ENCODE results near the gene CNN2. TPM values are rescaled to one million over a fixed set of nuclear protein-coding genes. Genes with fewer than 3 reads are reported as not detected.

Gene CNN2
- total RNA-seq, 1 experiment from 2014 or later = 296 TPM

DNA sequence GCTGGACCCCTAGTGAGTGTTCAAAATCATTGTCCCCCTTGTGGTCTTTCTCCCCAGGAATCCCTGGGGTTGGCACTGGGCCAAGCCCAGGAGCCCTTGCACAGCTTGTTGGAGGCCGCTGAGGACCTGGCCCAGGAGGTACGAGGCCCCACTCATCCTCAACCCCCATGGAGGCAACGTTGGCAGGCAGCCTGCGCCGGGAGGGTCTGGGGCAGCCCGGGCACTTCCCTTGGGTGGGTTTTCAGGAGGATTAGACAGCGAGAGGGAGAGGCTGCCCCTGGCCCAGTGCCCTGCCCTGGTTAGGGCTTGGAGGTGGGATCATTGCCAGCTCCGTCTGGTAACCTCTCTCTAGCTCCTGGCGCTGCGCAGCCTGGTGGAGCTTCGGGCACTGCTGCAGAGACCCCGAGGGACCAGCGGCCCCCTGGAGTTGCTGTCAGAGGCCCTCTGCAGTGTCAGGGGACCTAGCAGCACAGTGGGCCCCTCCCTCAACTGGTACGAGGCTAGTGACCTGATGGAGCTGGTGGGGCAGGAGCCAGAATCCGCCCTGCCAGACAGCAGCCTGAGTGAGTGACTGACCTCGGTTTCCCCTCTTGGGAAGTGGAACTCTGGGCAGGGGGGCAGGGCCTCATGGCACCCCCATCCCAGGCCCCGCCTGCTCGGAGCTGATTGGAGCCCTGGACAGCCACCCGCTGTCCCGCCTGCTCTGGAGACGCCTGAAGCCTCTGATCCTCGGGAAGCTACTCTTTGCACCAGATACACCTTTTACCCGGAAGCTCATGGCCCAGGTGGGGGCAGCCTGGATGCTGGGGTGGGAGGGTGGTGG lies 16.5 kb downstream of the CNN2 start:
- peak; percentile 19 for DNase-seq (ENCODE audit: low spot score)
- in situ Hi-C loops (cut with HindIII; ENCODE audit: low sequenced_read_pairs) = no loop called here

DNA sequence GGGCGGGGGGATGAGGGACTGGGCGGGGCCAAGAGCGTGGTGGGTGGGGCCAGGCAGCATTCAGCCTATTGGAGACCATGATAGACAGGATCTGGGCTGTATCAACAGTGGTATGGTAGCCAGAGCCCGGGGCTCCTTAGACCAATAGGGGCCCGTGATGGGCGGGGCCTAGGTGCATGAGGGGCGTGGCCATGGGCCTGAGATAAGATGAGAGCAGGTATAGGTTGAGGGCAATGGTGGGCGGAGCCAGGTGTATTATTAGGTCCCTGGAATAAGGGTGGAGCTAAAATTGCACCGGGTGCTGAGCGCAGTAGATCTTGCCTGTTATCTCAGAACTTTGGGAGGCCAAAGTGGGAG lies 18.8 kb downstream of the CNN2 start:
- in situ Hi-C loops (cut with HindIII; ENCODE audit: low sequenced_read_pairs) = no loop called here
- DNase-seq (ENCODE audit: low spot score) = peak; percentile 33

DNA sequence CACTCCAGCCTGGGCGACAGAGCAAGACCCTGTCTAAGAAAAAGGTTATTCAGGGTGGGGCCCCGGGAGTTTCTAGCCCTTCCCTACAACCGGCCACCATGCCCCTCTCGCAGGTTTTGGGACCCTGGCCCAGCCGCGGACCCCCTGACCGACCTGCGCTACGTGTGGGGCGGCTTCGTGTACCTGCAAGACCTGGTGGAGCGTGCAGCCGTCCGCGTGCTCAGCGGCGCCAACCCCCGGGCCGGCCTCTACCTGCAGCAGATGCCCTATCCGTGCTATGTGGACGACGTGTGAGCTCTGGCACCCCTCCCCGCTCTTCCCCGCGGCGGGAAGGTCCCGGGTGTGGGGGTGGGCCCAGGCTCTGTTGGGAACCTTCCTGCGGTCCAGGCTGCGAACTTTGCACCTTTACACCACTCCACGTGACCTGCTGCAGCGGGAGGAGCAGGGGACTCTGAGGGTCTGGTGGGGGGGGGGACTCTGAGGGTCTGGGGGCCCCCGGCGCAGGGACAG lies 19.8 kb downstream of the CNN2 start:
- in situ Hi-C loops (cut with HindIII; ENCODE audit: low sequenced_read_pairs) = no loop called here
- no peak for DNase-seq (ENCODE audit: low spot score)

DNA sequence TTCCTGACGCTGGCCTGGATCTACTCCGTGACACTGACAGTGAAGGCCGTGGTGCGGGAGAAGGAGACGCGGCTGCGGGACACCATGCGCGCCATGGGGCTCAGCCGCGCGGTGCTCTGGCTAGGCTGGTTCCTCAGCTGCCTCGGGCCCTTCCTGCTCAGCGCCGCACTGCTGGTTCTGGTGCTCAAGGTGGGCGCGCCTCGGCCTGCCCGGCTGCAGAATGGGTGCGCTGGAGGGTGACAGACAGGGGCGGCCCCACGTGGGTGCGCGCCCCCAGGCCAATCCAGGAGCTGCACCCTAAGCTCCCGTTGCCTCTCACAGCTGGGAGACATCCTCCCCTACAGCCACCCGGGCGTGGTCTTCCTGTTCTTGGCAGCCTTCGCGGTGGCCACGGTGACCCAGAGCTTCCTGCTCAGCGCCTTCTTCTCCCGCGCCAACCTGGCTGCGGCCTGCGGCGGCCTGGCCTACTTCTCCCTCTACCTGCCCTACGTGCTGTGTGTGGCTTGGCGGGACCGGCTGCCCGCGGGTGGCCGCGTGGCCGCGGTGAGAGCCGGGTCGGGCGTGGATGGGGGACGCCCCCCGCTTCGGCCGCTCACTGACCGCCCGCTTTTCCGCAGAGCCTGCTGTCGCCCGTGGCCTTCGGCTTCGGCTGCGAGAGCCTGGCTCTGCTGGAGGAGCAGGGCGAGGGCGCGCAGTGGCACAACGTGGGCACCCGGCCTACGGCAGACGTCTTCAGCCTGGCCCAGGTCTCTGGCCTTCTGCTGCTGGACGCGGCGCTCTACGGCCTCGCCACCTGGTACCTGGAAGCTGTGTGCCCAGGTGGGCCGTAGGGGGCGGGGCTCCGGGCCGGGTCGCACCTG lies 20.7 kb downstream of the CNN2 start:
- in situ Hi-C loops (cut with HindIII; ENCODE audit: low sequenced_read_pairs) = no loop called here
- DNase-seq (ENCODE audit: low spot score) = no peak

DNA sequence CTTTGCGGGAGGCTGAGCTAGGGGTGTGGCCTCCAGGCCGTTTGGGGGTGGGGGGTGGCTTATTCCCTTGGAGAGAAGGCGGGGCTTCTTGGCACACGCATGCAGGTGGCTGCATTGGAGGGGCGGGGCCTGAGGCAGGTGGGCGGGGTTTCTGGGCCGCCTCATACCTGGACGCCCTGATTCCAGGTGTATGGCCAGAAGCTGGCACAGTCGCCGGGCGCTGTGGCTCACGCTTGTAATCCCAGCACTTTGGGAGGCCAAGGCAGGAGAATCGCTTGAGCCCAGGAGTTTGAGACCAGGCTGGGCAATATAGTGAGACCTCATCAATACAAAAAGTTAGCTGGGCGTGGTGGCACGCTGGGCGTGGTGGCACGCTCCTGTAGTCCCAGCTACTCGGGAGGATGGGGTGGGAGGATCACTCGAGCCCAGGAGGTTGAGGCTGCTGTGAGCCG lies 21.3 kb downstream of the CNN2 start:
- DNase-seq (ENCODE audit: low spot score) = no peak
- in situ Hi-C loops (cut with HindIII; ENCODE audit: low sequenced_read_pairs) = no loop called here

DNA sequence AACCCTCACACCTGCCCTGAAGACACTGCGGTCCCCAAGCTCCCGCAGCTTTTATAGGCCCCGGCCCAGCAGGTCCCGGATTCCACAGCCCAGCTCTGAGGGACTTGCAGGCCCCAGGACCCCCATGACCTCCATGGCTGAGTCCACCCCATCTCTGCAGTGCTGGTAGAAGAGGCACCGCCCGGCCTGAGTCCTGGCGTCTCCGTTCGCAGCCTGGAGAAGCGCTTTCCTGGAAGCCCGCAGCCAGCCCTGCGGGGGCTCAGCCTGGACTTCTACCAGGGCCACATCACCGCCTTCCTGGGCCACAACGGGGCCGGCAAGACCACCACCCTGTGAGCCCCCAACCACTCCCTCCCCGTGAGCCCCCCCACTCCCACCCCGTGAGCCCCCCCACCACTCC lies 22.7 kb downstream of the CNN2 start:
- DNase-seq (ENCODE audit: low spot score) = no peak
- in situ Hi-C loops (cut with HindIII; ENCODE audit: low sequenced_read_pairs) = no loop called here

DNA sequence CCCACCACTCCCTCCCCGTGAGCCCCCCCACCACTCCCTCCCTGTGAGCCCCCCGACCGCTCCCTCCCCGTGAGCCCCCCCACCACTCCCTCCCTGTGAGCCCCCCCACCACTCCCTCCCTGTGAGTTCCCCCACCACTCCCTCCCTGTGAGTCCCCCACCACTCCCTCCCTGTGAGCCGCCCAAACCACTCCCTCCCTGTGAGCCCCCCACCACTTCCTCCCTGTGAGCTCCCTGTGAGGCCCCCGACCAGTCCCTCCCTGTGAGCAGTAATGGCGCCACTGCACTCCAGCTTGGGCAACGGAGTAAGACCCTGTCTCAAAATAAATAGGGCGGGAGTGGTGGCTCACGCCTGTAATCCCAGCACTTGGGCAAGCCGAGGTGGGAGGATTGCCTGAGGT lies 23.4 kb downstream of the CNN2 start:
- in situ Hi-C loops (cut with HindIII; ENCODE audit: low sequenced_read_pairs) = no loop called here
- DNase-seq (ENCODE audit: low spot score) = no peak

DNA sequence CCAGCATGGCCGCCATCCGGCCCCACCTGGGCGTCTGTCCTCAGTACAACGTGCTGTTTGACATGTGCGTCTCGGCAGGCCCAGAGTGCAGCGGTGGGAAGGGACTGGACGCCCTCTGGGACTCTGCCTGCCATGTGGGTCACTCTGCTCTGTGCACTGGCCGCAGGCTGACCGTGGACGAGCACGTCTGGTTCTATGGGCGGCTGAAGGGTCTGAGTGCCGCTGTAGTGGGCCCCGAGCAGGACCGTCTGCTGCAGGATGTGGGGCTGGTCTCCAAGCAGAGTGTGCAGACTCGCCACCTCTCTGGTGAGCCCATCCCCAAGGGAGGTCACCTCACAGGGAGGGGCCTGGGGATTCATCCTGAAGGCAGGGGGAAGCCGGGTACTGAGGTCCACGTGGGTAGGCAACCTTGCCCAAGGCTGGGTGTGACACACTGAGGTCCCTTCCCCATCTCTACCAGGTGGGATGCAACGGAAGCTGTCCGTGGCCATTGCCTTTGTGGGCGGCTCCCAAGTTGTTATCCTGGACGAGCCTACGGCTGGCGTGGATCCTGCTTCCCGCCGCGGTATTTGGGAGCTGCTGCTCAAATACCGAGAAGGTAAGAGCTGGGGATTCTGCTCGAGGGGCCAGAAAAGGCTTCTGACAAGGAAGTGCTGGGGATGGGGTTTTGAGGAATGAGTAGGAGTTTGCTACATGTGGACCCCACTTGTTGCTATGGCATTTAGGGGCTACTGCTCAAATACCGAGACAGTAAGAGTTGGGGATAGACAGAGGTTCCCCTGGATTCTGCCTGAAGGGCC lies 24.8 kb downstream of the CNN2 start:
- no peak for DNase-seq (ENCODE audit: low spot score)
- in situ Hi-C loops (cut with HindIII; ENCODE audit: low sequenced_read_pairs) = no loop called here

DNA sequence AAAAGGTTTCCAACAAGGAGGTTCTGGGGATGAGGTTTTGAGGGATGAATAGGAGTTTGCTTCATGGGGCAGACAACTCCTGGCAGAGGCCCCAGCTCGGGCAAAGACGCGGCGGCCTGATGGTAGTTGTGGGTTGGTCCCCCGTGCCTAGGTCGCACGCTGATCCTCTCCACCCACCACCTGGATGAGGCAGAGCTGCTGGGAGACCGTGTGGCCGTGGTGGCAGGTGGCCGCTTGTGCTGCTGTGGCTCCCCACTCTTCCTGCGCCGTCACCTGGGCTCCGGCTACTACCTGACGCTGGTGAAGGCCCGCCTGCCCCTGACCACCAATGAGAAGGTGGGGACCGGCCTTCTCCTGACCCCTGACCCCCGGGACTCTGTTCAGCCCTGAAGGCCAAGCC lies 25.4 kb downstream of the CNN2 start:
- DNase-seq (ENCODE audit: low spot score) = no peak
- in situ Hi-C loops (cut with HindIII; ENCODE audit: low sequenced_read_pairs) = no loop called here

DNA sequence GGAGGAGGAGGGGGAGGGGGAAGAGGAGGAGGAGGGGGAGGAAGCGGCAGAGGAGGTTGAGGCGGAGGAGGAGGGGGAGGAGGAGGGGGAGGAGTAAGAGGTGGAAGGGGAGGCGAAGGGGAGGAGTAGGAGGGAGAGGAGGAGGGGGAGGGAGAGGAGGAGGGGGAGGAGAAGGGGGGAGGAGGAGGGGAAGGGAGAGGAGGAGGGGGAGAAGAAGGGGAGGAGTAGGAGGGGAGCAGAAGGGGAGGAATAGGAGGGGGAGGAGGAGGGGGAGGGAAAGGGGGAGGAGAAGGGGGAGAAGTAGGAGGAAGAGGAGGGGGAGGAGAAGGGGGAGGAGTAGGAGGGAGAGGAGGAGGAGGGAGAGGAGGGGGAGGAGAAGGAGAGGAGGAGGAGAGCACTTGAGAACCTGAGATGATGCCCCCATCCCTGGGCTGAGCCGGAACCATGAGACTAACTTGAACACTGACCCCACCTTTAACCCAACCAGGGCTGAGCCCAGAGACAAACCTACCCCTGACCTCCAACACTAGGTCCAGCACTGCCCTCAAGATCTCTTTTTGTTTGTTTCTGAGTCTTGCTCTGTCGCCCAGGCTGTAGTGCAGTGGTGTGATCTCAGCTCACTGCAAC lies 26.1 kb downstream of the CNN2 start:
- DNase-seq (ENCODE audit: low spot score) = no peak
- in situ Hi-C loops (cut with HindIII; ENCODE audit: low sequenced_read_pairs) = no loop called here

DNA sequence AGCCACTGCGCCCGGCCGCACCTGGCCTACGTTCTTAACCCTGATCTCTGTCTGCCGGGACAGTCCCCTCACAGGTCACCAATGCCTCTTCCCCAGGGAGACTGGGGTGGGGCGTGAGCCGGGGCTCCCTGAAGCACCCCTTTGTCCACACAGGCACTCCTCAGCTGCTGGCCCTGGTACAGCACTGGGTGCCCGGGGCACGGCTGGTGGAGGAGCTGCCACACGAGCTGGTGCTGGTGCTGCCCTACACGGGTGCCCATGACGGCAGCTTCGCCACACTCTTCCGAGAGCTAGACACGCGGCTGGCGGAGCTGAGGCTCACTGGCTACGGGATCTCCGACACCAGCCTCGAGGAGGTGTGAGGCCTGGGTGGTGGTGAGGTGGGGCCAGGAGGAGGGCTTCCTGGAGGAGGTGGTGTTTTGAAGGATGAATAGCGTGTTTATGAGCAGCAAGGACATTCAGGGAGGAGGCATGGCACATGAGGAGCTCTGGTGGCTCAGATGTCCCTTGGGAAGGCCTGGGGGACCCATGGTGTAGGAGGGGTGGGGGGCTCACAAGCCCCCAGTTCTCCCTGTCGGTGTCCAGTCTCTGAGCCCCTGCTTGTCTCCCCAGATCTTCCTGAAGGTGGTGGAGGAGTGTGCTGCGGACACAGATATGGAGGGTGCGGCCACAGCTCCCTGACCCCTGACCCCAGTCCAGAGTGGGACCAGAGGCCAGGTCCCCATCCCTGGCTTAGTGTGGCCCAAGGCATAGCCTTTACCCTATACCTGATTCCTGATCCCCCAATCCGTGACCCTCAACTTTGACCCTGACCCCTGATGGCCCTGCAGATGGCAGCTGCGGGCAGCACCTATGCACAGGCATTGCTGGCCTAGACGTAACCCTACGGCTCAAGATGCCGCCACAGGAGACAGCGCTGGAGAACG lies 27.0 kb downstream of the CNN2 start:
- in situ Hi-C loops (cut with HindIII; ENCODE audit: low sequenced_read_pairs) = no loop called here
- no peak for DNase-seq (ENCODE audit: low spot score)

DNA sequence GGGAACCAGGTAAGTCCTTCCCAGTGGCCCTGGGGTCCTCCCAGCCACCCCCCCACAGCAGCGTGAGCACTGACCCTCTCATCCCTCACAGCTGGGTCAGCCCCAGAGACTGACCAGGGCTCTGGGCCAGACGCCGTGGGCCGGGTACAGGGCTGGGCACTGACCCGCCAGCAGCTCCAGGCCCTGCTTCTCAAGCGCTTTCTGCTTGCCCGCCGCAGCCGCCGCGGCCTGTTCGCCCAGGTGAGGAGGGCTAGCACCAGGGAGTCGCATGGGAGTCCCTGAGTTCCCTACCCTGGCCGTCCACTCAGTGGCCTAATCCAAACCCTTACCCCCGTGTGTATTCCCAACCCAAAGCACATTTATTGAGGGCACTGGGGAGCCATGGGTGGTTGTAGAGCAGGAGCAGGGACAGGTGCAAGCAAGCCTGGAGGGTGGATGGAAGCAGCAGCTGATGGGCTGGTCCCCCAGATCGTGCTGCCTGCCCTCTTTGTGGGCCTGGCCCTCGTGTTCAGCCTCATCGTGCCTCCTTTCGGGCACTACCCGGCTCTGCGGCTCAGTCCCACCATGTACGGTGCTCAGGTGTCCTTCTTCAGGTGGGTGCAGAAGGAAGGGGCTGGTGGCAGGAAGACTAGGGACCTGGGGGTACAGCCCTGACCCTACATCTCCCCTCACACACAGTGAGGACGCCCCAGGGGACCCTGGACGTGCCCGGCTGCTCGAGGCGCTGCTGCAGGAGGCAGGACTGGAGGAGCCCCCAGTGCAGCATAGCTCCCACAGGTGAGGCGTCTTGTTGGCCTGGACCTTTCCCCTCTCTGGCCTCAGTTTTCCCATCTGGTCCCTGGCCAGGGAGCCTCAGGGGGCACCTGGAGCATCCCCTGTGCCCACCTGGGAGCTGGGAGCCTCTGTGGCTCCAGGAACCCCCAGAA lies 28.0 kb downstream of the CNN2 start:
- no peak for DNase-seq (ENCODE audit: low spot score)
- in situ Hi-C loops (cut with HindIII; ENCODE audit: low sequenced_read_pairs) = no loop called here

DNA sequence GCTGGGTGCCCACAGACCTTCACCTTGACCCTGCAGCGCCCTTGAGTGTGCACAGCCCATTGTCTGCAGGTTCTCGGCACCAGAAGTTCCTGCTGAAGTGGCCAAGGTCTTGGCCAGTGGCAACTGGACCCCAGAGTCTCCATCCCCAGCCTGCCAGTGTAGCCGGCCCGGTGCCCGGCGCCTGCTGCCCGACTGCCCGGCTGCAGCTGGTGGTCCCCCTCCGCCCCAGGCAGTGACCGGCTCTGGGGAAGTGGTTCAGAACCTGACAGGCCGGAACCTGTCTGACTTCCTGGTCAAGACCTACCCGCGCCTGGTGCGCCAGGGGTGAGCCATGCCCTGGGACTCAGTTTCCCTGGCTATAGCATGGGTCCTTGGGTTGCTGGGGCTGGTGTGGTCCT lies 28.6 kb downstream of the CNN2 start:
- no peak for DNase-seq (ENCODE audit: low spot score)
- in situ Hi-C loops (cut with HindIII; ENCODE audit: low sequenced_read_pairs) = no loop called here

DNA sequence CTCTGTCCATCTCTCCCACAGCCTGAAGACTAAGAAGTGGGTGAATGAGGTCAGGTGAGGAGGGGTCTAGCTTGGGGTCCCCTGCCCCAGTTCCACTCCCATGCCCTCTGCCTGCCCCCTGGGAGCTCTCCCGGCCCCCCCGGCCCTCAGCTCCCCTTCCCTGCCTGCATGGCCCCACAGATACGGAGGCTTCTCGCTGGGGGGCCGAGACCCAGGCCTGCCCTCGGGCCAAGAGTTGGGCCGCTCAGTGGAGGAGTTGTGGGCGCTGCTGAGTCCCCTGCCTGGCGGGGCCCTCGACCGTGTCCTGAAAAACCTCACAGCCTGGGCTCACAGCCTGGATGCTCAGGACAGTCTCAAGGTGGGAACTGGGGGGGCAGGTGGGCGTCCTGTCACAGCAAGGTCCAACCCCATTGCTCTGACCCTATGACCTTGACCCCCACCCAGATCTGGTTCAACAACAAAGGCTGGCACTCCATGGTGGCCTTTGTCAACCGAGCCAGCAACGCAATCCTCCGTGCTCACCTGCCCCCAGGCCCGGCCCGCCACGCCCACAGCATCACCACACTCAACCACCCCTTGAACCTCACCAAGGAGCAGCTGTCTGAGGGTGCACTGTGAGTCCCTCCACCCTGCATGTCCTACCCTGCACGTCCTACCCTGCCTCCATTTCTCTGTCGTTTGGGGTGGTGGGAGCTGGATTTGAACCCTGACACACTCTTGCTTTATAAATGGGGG lies 29.6 kb downstream of the CNN2 start:
- DNase-seq (ENCODE audit: low spot score) = no peak
- in situ Hi-C loops (cut with HindIII; ENCODE audit: low sequenced_read_pairs) = no loop called here

DNA sequence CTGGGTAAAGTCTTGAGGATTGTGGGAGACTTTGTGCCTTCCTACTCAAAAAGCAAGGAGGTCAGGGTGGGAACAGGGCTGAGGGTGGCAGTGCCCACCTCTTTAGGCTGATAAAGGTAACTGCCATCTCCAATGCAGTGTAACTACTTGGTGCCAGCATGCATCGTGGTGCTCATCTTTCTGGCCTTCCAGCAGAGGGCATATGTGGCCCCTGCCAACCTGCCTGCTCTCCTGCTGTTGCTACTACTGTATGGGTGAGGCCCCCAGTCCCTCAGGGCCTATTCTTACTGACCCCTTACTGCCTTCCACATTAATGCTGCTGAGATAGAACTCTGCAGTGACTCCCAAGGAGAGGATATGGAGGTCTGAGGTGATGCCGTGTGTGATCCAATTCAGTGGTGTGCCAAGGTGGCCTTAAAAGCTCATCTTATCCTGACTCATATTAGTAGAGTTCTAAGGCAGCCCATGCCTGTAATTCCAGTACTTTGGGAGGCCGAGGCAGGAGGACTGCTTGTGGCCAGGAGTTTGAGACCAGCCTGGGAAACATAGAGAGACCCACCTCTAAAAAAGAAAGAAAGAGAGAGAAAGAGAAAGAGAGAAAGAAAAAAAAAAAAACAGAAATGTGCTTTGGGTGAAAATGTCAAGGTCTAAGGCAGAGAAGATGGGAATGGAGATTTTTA lies 30.9 kb downstream of the CNN2 start:
- in situ Hi-C loops (cut with HindIII; ENCODE audit: low sequenced_read_pairs) = no loop called here
- DNase-seq (ENCODE audit: low spot score) = no peak

DNA sequence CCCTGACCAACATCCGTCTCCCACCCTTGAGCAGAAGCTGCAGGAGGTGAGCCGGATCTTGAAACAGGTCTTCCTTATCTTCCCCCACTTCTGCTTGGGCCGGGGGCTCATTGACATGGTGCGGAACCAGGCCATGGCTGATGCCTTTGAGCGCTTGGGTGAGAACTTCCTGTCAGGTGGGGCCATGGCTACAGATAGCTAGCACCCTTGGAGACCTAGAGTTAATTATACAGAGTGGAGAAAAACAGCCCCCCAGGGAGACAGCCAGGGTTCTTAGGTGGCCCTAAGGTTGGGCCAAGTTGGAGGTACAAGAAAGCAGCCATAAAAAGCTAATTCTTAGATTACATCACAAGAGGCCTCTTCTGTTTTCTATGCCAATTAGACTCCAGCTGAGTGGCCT lies 31.7 kb downstream of the CNN2 start:
- no peak for DNase-seq (ENCODE audit: low spot score)
- in situ Hi-C loops (cut with HindIII; ENCODE audit: low sequenced_read_pairs) = no loop called here
